Retinal pigment epithelial cell (primary cell): ENCODE measurements around the gene COX10.

ENCODE experiments used
- DNase-seq: peaks from one replicate; pipeline ENCODE4 v3.0.0-alpha.2; 2010; ENCODE audit warnings: low read depth
- H3K4me3 ChIP-seq: 2 replicates; pipeline ENCODE4 v1.5.1; 2011; ENCODE audit warnings: mild to moderate bottlenecking, low read length, control low read depth, moderate library complexity
- CTCF ChIP-seq: conservative IDR thresholded peaks from 2 replicates; pipeline ENCODE4 v1.5.1; 2011; ENCODE audit warnings: low read depth, low read length, control low read depth, inconsistent platforms

The COX10 gene

GRCh38 chr17:14135906-14136590, 66.7 kb downstream of the COX10 start:
- DNase-seq: no peak
- no peak for TF ChIP-seq CTCF
- H3K4me3 ChIP-seq: no peak overlapping the region

- TF ChIP-seq CTCF: no peak
- DNase-seq: no peak
- no peak overlapping the region for H3K4me3 ChIP-seq
Measured at GRCh38 chr17:14138649-14139048, 69.3 kb downstream of the COX10 start.

- TF ChIP-seq CTCF: no peak
- no peak overlapping the region for H3K4me3 ChIP-seq
- peak; percentile 13 for DNase-seq
Measured at GRCh38 chr17:14143688-14144087, 74.4 kb downstream of the COX10 start.

GRCh38 chr17:14144508-14144907, 75.2 kb downstream of the COX10 start:
- no peak for TF ChIP-seq CTCF
- no peak for DNase-seq
- no peak overlapping the region for H3K4me3 ChIP-seq

GRCh38 chr17:14149751-14150150, 80.4 kb downstream of the COX10 start:
- DNase-seq: no peak
- TF ChIP-seq CTCF: no peak
- no peak overlapping the region for H3K4me3 ChIP-seq

GRCh38 chr17:14150619-14151018, 81.3 kb downstream of the COX10 start:
- TF ChIP-seq CTCF: no peak
- H3K4me3 ChIP-seq: no peak overlapping the region
- no peak for DNase-seq

GRCh38 chr17:14152721-14153120, 83.4 kb downstream of the COX10 start:
- no peak for DNase-seq
- no peak for TF ChIP-seq CTCF

More at GRCh38 chr17:14152721-14153120, 83.4 kb downstream of the COX10 start:
- H3K4me3 ChIP-seq: no peak overlapping the region
